Neural cell (in vitro differentiated cells): Measurements from ENCODE around the gene ANO3. TPM values are rescaled to one million over a fixed set of nuclear protein-coding genes. Genes with fewer than 3 reads are reported as not detected.

ENCODE experiments used
- H2AFZ ChIP-seq: fragments of 200-600, 300-800 bp; sonication (generic), shearing (Covaris generic); 2 replicates; pipeline ENCODE4 v1.6.0; 2014; ENCODE audit warnings: low read depth, mild to moderate bottlenecking, antibody characterized with exemption, low read length, moderate library complexity
- H3F3A ChIP-seq: fragments of 200-600 bp; shearing (Covaris generic); 2 replicates; pipeline ENCODE4 v1.6.1; 2016; ENCODE audit warnings: mild to moderate bottlenecking, moderate library complexity, mixed read lengths, antibody characterized with exemption, low read length; ENCODE audit not compliant: insufficient read depth, poor library complexity, severe bottlenecking
- H3K27ac ChIP-seq: fragments of 200-600, 300-800 bp; sonication (generic), shearing (Covaris generic); 2 replicates; pipeline ENCODE4 v1.5.1; 2014; ENCODE audit warnings: mild to moderate bottlenecking, low read length, moderate library complexity
- H3K27me3 ChIP-seq: fragments of 300-800, 200-600 bp; sonication (generic), shearing (Covaris generic); 2 replicates; pipeline ENCODE4 v1.6.0; 2014; ENCODE audit warnings: mild to moderate bottlenecking, low read depth, low read length, moderate library complexity; ENCODE audit not compliant: insufficient read depth
- H3K36me3 ChIP-seq: fragments of 300-800, 200-600 bp; sonication (generic), shearing (Covaris generic); 2 replicates; pipeline ENCODE4 v1.5.1; 2014; ENCODE audit warnings: mild to moderate bottlenecking, antibody characterized with exemption, low read length, moderate library complexity; ENCODE audit not compliant: insufficient read depth
- H3K4me2 ChIP-seq: fragments of 300-800, 200-600 bp; sonication (generic), shearing (Covaris generic); 2 replicates; pipeline ENCODE4 v1.6.0; 2014; ENCODE audit warnings: mild to moderate bottlenecking, low read length
- H3K4me3 ChIP-seq: fragments of 300-800, 200-600 bp; sonication (generic), shearing (Covaris generic); 2 replicates; pipeline ENCODE4 v1.5.1; 2014; ENCODE audit warnings: mild to moderate bottlenecking, low read length, moderate library complexity
- H3K79me2 ChIP-seq: fragments of 200-600 bp; shearing (Covaris generic); replicated peaks from 2 replicates; pipeline ENCODE4 v1.6.0; 2014; ENCODE audit warnings: mild to moderate bottlenecking, low read length, moderate library complexity; ENCODE audit not compliant: insufficient read depth
- H3K9ac ChIP-seq: fragments of 300-800, 200-600 bp; sonication (generic), shearing (Covaris generic); 2 replicates; pipeline ENCODE4 v1.6.1; 2016; ENCODE audit warnings: mild to moderate bottlenecking, low read length, mixed read lengths
- H3K9me2 ChIP-seq: fragments of 200-600 bp; shearing (Covaris generic); 2 replicates; pipeline ENCODE4 v1.6.1; 2016; ENCODE audit warnings: mild to moderate bottlenecking, low read length, mixed read lengths; ENCODE audit not compliant: insufficient read depth
- H3K9me3 ChIP-seq: fragments of 200-600, 300-800 bp; sonication (generic), shearing (Covaris generic); 2 replicates; pipeline ENCODE4 v1.6.1; 2016; ENCODE audit warnings: mild to moderate bottlenecking, mixed run types, low read length, moderate library complexity, mixed read lengths
- H4K20me1 ChIP-seq: fragments of 200-600 bp; shearing (Covaris generic); 2 replicates; pipeline ENCODE4 v1.6.1; 2016; ENCODE audit warnings: mild to moderate bottlenecking, mixed run types; ENCODE audit not compliant: insufficient read depth
- CTCF ChIP-seq: fragments of 450-650 bp; IDR thresholded peaks from 2 replicates; pipeline ENCODE4 v1.5.1; 2014; ENCODE audit warnings: antibody characterized with exemption, mild to moderate bottlenecking, moderate library complexity; ENCODE audit not compliant: poor library complexity, severe bottlenecking
- EP300 ChIP-seq: fragments of 450-650 bp; conservative IDR thresholded peaks from 2 replicates; pipeline ENCODE4 v1.6.1; 2014; ENCODE audit warnings: antibody characterized with exemption, mild to moderate bottlenecking, moderate library complexity; ENCODE audit not compliant: poor library complexity, severe bottlenecking
- EZH2 ChIP-seq: fragments of 200-600, 300-800 bp; shearing (Covaris generic), sonication (generic); IDR thresholded peaks from 2 replicates; pipeline ENCODE4 v1.6.1; 2014; ENCODE audit warnings: antibody characterized with exemption, low read length, borderline replicate concordance, mild to moderate bottlenecking; ENCODE audit not compliant: insufficient read depth, poor library complexity, severe bottlenecking
- MXI1 ChIP-seq: fragments of 450-650 bp; conservative IDR thresholded peaks from 2 replicates; pipeline ENCODE4 v1.6.1; 2014; ENCODE audit warnings: antibody characterized with exemption, mild to moderate bottlenecking; ENCODE audit not compliant: poor library complexity, severe bottlenecking
- POLR2AphosphoS5 ChIP-seq: IDR thresholded peaks from 2 replicates; pipeline ENCODE4 v1.6.1; 2012
- RAD21 ChIP-seq: fragments of 450-650 bp; conservative IDR thresholded peaks from 2 replicates; pipeline ENCODE4 v1.6.1; 2014; ENCODE audit warnings: antibody characterized with exemption, mild to moderate bottlenecking, moderate library complexity
- REST ChIP-seq: IDR thresholded peaks from 2 replicates; pipeline ENCODE4 v1.6.1; 2012; ENCODE audit warnings: borderline replicate concordance
- SMC3 ChIP-seq: fragments of 450-650 bp; conservative IDR thresholded peaks from 2 replicates; pipeline ENCODE4 v1.6.1; 2014; ENCODE audit warnings: antibody characterized with exemption, mild to moderate bottlenecking, moderate library complexity; ENCODE audit not compliant: poor library complexity
- TAF1 ChIP-seq: IDR thresholded peaks from 2 replicates; pipeline ENCODE4 v1.6.1; 2012; ENCODE audit warnings: low read depth
- polyA plus RNA-seq: library from polyadenylated mRNA; depleted of rRNA; stranded (reverse); fragments of >200 nt; gene quantifications from 2 replicates; pipeline ENCODE4 v1.2.3, GENCODE V29; 2014

Gene ANO3
- polyA plus RNA-seq, 1 donor from 2014 or later: not detected

GRCh38 chr11:26675233-26675928 lies 343.5 kb downstream of the ANO3 start:
- Histone ChIP-seq H3K4me3 (no peak overlapping the region), H3K9me3 (no peaks in the 10 kb centered on the region), H4K20me1 (no peaks in the 10 kb centered on the region), H3K9me2 (no peaks in the 10 kb centered on the region), H3K36me3 (no peaks in the 10 kb centered on the region), H2AFZ (no peak overlapping the region), H3K4me2 (no peak overlapping the region), H3K27me3 (no peaks in the 10 kb centered on the region), H3K79me2 (no peaks in the 10 kb centered on the region), H3F3A (no peaks in the 10 kb centered on the region), H3K27ac (no peak overlapping the region), H3K9ac (no peak overlapping the region)
- TF ChIP-seq EP300: no peak
- TF ChIP-seq SMC3: no peak
- no peak for TF ChIP-seq REST
- TF ChIP-seq POLR2AphosphoS5: no peak
- TF ChIP-seq TAF1: no peak
- TF ChIP-seq CTCF: no peak
- no peak for TF ChIP-seq MXI1
- TF ChIP-seq RAD21: no peak

GRCh38 chr11:26676641-26677040 lies 344.7 kb downstream of the ANO3 start:
- TF ChIP-seq CTCF: no peak
- no peak for TF ChIP-seq REST
- TF ChIP-seq MXI1: no peak
- no peak for TF ChIP-seq POLR2AphosphoS5
- no peak for TF ChIP-seq TAF1
- no peak for TF ChIP-seq EZH2
- no peaks in the 10 kb centered on the region for H3K27me3 ChIP-seq
- no peaks in the 10 kb centered on the region for H3K9me3 ChIP-seq
- H3K9me2 ChIP-seq: no peaks in the 10 kb centered on the region
- H3K79me2 ChIP-seq: no peaks in the 10 kb centered on the region
- no peak overlapping the region for H3K27ac ChIP-seq
- H2AFZ ChIP-seq: no peak overlapping the region
- H3K4me2 ChIP-seq: no peak overlapping the region
- H3K9ac ChIP-seq: no peak overlapping the region
- no peaks in the 10 kb centered on the region for H3K36me3 ChIP-seq
- H3F3A ChIP-seq: no peaks in the 10 kb centered on the region
- no peaks in the 10 kb centered on the region for H4K20me1 ChIP-seq
- H3K4me3 ChIP-seq: no peak overlapping the region
